Karpas-422 (cell line): ENCODE data around the gene EPC2. TPM values are rescaled to one million over a fixed set of nuclear protein-coding genes. Genes with fewer than 3 reads are reported as not detected.

Experiments
- DNase-seq: peaks from one replicate; pipeline ENCODE4 v3.0.0-alpha.2; 2015
- H2AFZ ChIP-seq: fragments of 200-600 bp; sonication (generic); 2 replicates; pipeline ENCODE4 v1.6.1; 2014; ENCODE audit warnings: antibody characterized with exemption, low read length, mixed read lengths
- H3K27ac ChIP-seq: fragments of 200-600 bp; sonication (generic); 2 replicates; pipeline ENCODE4 v1.5.1; 2014; ENCODE audit warnings: mild to moderate bottlenecking, low read length, moderate library complexity
- H3K27me3 ChIP-seq: fragments of 200-600 bp; sonication (generic); 2 replicates; pipeline ENCODE4 v1.6.1; 2014; ENCODE audit warnings: low read length, mixed read lengths
- H3K36me3 ChIP-seq: fragments of 200-600 bp; sonication (generic); 2 replicates; pipeline ENCODE4 v1.6.1; 2014; ENCODE audit warnings: low read length, mixed read lengths; ENCODE audit not compliant: insufficient read depth
- H3K4me1 ChIP-seq: fragments of 200-600 bp; sonication (generic); 2 replicates; pipeline ENCODE4 v1.6.1; 2014; ENCODE audit warnings: mild to moderate bottlenecking, low read length, mixed read lengths
- H3K4me2 ChIP-seq: fragments of 200-600 bp; sonication (generic); 2 replicates; pipeline ENCODE4 v1.6.1; 2014; ENCODE audit warnings: low read length, low read depth, mild to moderate bottlenecking; ENCODE audit not compliant: poor library complexity, severe bottlenecking
- H3K4me3 ChIP-seq: fragments of 200-600 bp; sonication (generic); 2 replicates; pipeline ENCODE4 v1.5.1; 2014; ENCODE audit warnings: mild to moderate bottlenecking, antibody characterized with exemption, low read length, mixed read lengths
- H3K79me2 ChIP-seq: fragments of 200-600 bp; sonication (generic); 2 replicates; pipeline ENCODE4 v1.6.1; 2014; ENCODE audit warnings: mild to moderate bottlenecking, low read length, mixed read lengths
- H3K9ac ChIP-seq: fragments of 200-600 bp; sonication (generic); 2 replicates; pipeline ENCODE4 v1.6.0; 2014; ENCODE audit warnings: low read length
- H3K9me2 ChIP-seq: fragments of 200-600 bp; sonication (generic), shearing (Covaris generic); replicated peaks from 2 replicates; pipeline ENCODE4 v1.6.0; 2014; ENCODE audit warnings: mild to moderate bottlenecking, low read length, moderate library complexity; ENCODE audit not compliant: insufficient read depth
- H3K9me3 ChIP-seq: fragments of 300-700, 200-600 bp; sonication (generic); 2 replicates; pipeline ENCODE4 v1.6.1; 2014; ENCODE audit warnings: low read length, mixed read lengths
- H4K20me1 ChIP-seq: fragments of 200-600 bp; sonication (generic); 2 replicates; pipeline ENCODE4 v1.6.1; 2014; ENCODE audit warnings: mild to moderate bottlenecking, antibody characterized with exemption, low read length, low read depth; ENCODE audit not compliant: insufficient read depth
- total RNA-seq: library from RNA; depleted of rRNA; stranded (reverse); fragments of >200 nt; shearing (Covaris generic); gene quantifications from 2 replicates; pipeline ENCODE4 v1.2.3, GENCODE V29; 2014; ENCODE audit warnings: low replicate concordance

Gene EPC2
- total RNA-seq, 1 experiment from 2014 or later = 30.3 TPM

GRCh38 chr2:148814860-148815419 lies 170.4 kb downstream of the EPC2 start:
- Histone ChIP-seq H3K9ac (no peak overlapping the region), H3K4me2 (no peak overlapping the region), H3K9me2 (no peaks in the 10 kb centered on the region), H3K27me3 (no peaks in the 10 kb centered on the region), H3K9me3 (no peaks in the 10 kb centered on the region), H2AFZ (peak overlapping the region; percentile 52; the same call in 1 of the 2 replicates), H3K36me3 (no peaks in the 10 kb centered on the region), H3K27ac (no peak overlapping the region), H4K20me1 (no peaks in the 10 kb centered on the region), H3K4me3 (no peak overlapping the region), H3K4me1 (peaks cover 12% of the 10 kb centered on the region), H3K79me2 (no peaks in the 10 kb centered on the region)
- no peak for DNase-seq

GRCh38 chr2:148816176-148816575 lies 171.6 kb downstream of the EPC2 start:
- no peak for DNase-seq
- Histone ChIP-seq H3K9me2 (no peaks in the 10 kb centered on the region), H3K4me2 (no peak overlapping the region), H3K27me3 (no peaks in the 10 kb centered on the region), H2AFZ (no peak overlapping the region), H3K9me3 (no peaks in the 10 kb centered on the region), H3K36me3 (no peaks in the 10 kb centered on the region), H3K4me3 (no peak overlapping the region), H3K27ac (no peak overlapping the region), H3K79me2 (no peaks in the 10 kb centered on the region), H4K20me1 (no peaks in the 10 kb centered on the region), H3K4me1 (peaks cover 12% of the 10 kb centered on the region), H3K9ac (no peak overlapping the region)

GRCh38 chr2:148817210-148817708 lies 172.7 kb downstream of the EPC2 start:
- Histone ChIP-seq H4K20me1 (no peaks in the 10 kb centered on the region), H3K4me2 (peak overlapping the region; percentile 59), H3K27me3 (no peaks in the 10 kb centered on the region), H3K9ac (peak overlapping the region; percentile 48), H3K36me3 (no peaks in the 10 kb centered on the region), H3K4me1 (peaks cover 12% of the 10 kb centered on the region), H3K4me3 (peak overlapping the region; percentile 49; the same call in 1 of the 2 replicates), H3K79me2 (no peaks in the 10 kb centered on the region), H3K9me2 (no peaks in the 10 kb centered on the region), H3K9me3 (no peaks in the 10 kb centered on the region), H3K27ac (no peak overlapping the region), H2AFZ (no peak overlapping the region)
- no peak for DNase-seq

- H2AFZ ChIP-seq = no peak overlapping the region
- H3K9me2 ChIP-seq = no peaks in the 10 kb centered on the region
- H3K27ac ChIP-seq = no peak overlapping the region
Observed at GRCh38 chr2:148819019-148819585, 174.6 kb downstream of the EPC2 start.

GRCh38 chr2:148824190-148824589 lies 179.6 kb downstream of the EPC2 start:
- Histone ChIP-seq H3K4me1 (no peaks in the 10 kb centered on the region), H3K4me3 (no peak overlapping the region), H3K27ac (no peak overlapping the region)

More at GRCh38 chr2:148819019-148819585, 174.6 kb downstream of the EPC2 start:
- DNase-seq = no peak
- Histone ChIP-seq H3K9ac (no peak overlapping the region), H3K9me3 (no peaks in the 10 kb centered on the region), H3K27me3 (no peaks in the 10 kb centered on the region), H3K4me2 (no peak overlapping the region), H3K4me3 (no peak overlapping the region), H3K4me1 (peaks cover 5% of the 10 kb centered on the region), H4K20me1 (no peaks in the 10 kb centered on the region), H3K36me3 (no peaks in the 10 kb centered on the region), H3K79me2 (no peaks in the 10 kb centered on the region)

GRCh38 chr2:148826791-148827190 lies 182.2 kb downstream of the EPC2 start:
- Histone ChIP-seq H3K27me3 (no peaks in the 10 kb centered on the region), H4K20me1 (no peaks in the 10 kb centered on the region), H3K9ac (no peak overlapping the region), H3K4me1 (no peaks in the 10 kb centered on the region), H3K27ac (no peak overlapping the region), H3K79me2 (no peaks in the 10 kb centered on the region), H3K9me3 (no peaks in the 10 kb centered on the region), H3K4me3 (no peak overlapping the region), H2AFZ (no peak overlapping the region), H3K4me2 (no peak overlapping the region), H3K9me2 (no peaks in the 10 kb centered on the region), H3K36me3 (no peaks in the 10 kb centered on the region)
- no peak for DNase-seq

More at GRCh38 chr2:148824190-148824589, 179.6 kb downstream of the EPC2 start:
- H3K9me2 ChIP-seq = no peaks in the 10 kb centered on the region
- no peaks in the 10 kb centered on the region for H3K36me3 ChIP-seq
- no peaks in the 10 kb centered on the region for H3K27me3 ChIP-seq
- no peak overlapping the region for H2AFZ ChIP-seq
- no peaks in the 10 kb centered on the region for H3K9me3 ChIP-seq
- no peaks in the 10 kb centered on the region for H3K79me2 ChIP-seq
- no peaks in the 10 kb centered on the region for H4K20me1 ChIP-seq
- no peak overlapping the region for H3K9ac ChIP-seq
- DNase-seq = no peak
- H3K4me2 ChIP-seq = no peak overlapping the region

- DNase-seq = no peak
- H3K9me3 ChIP-seq = no peaks in the 10 kb centered on the region
- no peak overlapping the region for H2AFZ ChIP-seq
- no peak overlapping the region for H3K4me2 ChIP-seq
- H3K36me3 ChIP-seq = no peaks in the 10 kb centered on the region
- H3K79me2 ChIP-seq = no peaks in the 10 kb centered on the region
- H4K20me1 ChIP-seq = no peaks in the 10 kb centered on the region
- H3K27ac ChIP-seq = no peak overlapping the region
- H3K27me3 ChIP-seq = no peaks in the 10 kb centered on the region
- H3K9ac ChIP-seq = no peak overlapping the region
- no peak overlapping the region for H3K4me3 ChIP-seq
- no peaks in the 10 kb centered on the region for H3K4me1 ChIP-seq
- H3K9me2 ChIP-seq = no peaks in the 10 kb centered on the region
Observed at GRCh38 chr2:148828941-148829340, 184.4 kb downstream of the EPC2 start.

- Histone ChIP-seq H4K20me1 (no peaks in the 10 kb centered on the region), H3K4me3 (no peak overlapping the region), H2AFZ (no peak overlapping the region), H3K27me3 (no peaks in the 10 kb centered on the region), H3K79me2 (no peaks in the 10 kb centered on the region), H3K4me1 (no peaks in the 10 kb centered on the region), H3K27ac (no peak overlapping the region), H3K9me2 (no peaks in the 10 kb centered on the region), H3K9me3 (no peaks in the 10 kb centered on the region), H3K4me2 (no peak overlapping the region), H3K36me3 (no peaks in the 10 kb centered on the region), H3K9ac (no peak overlapping the region)
- no peak for DNase-seq
Observed at GRCh38 chr2:148829618-148830017, 185.1 kb downstream of the EPC2 start.
